Astrocyte of the spinal cord (primary cell): ENCODE results near the gene ADAM12.
"Not testable (repeated sequence)": the region's sequence is repeated elsewhere in the genome, so short reads cannot be mapped to it uniquely, and the experiment has no call there.

Experiments used
- DNase-seq: peaks from one replicate; pipeline ENCODE4 v3.0.0; 2011; ENCODE audit warnings: low read depth, low spot score
- H3K4me3 ChIP-seq: 2 replicates; pipeline ENCODE4 v1.5.1; 2011; ENCODE audit warnings: low read depth, mild to moderate bottlenecking, low read length, moderate library complexity
- in situ Hi-C: cut with HindIII; loops from 2 replicates; pipeline ENCODE4 v1.10.0; 2017; ENCODE audit warnings: low sequenced_read_pairs
- TF ChIP-seq, protein P1 (sequence below): IDR thresholded peaks from 2 replicates; pipeline ENCODE4 v1.5.1; 2012; ENCODE audit warnings: low read depth, mild to moderate bottlenecking, low read length, inconsistent platforms

Gene ADAM12

GRCh38 chr10:126054191-126054590 is 334.1 kb downstream of the ADAM12 start:
- no peak for DNase-seq
- H3K4me3 ChIP-seq, result no peak overlapping the region
- in situ Hi-C loops, result no loop called here
- TF ChIP-seq, protein P1, sequence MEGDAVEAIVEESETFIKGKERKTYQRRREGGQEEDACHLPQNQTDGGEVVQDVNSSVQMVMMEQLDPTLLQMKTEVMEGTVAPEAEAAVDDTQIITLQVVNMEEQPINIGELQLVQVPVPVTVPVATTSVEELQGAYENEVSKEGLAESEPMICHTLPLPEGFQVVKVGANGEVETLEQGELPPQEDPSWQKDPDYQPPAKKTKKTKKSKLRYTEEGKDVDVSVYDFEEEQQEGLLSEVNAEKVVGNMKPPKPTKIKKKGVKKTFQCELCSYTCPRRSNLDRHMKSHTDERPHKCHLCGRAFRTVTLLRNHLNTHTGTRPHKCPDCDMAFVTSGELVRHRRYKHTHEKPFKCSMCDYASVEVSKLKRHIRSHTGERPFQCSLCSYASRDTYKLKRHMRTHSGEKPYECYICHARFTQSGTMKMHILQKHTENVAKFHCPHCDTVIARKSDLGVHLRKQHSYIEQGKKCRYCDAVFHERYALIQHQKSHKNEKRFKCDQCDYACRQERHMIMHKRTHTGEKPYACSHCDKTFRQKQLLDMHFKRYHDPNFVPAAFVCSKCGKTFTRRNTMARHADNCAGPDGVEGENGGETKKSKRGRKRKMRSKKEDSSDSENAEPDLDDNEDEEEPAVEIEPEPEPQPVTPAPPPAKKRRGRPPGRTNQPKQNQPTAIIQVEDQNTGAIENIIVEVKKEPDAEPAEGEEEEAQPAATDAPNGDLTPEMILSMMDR, result no peak

- in situ Hi-C loops, result no loop called here
- DNase-seq, result no peak
- TF ChIP-seq, protein P1, result no peak
- H3K4me3 ChIP-seq, result no peak overlapping the region
These were observed 336.1 kb downstream of the ADAM12 start for GRCh38 chr10:126052171-126052570.

GRCh38 chr10:126049759-126050700 is 338.2 kb downstream of the ADAM12 start:
- TF ChIP-seq, protein P1, result no peak
- H3K4me3 ChIP-seq, result no peak overlapping the region
- in situ Hi-C loops, result no loop called here
- peak; percentile 80 for DNase-seq

- in situ Hi-C loops, H3K4me3 ChIP-seq, DNase-seq: not testable (repeated sequence)
These were observed 340.5 kb downstream of the ADAM12 start for GRCh38 chr10:126047749-126048148.

GRCh38 chr10:126046831-126047230 is 341.4 kb downstream of the ADAM12 start:
- in situ Hi-C loops, result no loop called here
- DNase-seq, result no peak
- no peak overlapping the region for H3K4me3 ChIP-seq
- TF ChIP-seq, protein P1, result no peak

DNA sequence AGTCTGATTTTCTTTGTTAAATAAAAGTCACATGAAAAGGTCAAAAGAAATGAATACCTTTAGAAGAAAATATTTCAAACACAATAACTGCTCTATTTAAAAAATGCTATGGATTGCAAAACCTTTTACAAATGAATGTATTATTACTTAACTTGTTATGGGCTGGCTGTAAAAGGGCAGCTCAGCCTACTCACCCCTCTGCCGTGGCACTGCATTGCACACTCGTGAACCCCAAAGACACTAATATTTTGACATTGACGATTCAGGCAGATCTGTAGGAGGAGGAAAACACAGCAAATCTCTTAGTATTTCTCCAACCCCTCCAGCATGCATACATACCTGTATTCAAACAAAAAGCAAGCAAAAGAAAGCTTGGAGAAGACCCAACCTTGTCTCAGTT is 342.4 kb downstream of the ADAM12 start:
- TF ChIP-seq, protein P1, result no peak
- no peak overlapping the region for H3K4me3 ChIP-seq
- in situ Hi-C loops, result no loop called here
- DNase-seq, result no peak

DNA sequence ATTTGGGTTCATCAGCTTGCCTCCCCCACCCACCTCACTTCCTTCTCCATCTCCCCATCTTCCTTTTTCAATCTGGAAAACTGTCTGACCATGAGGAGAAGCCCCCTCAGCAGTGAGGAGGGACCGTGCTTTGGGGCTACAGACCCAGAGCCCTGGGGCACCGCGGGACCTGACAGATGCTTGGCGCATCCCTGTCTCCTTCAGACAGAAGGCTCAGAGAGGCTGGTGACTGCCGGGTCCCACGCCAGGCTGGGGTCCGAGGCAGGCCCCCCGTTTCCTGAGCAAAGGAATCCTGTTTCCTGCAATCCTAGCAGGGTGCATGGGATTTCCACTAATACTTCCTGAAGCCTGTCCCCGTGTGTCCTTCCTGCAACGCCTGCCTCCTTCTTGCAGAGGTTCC is 344.9 kb downstream of the ADAM12 start:
- TF ChIP-seq, protein P1, result no peak
- DNase-seq, result no peak
- in situ Hi-C loops, result no loop called here
- no peak overlapping the region for H3K4me3 ChIP-seq
